H1 (cell line): ENCODE measurements around the gene NDUFA8. TPM values are rescaled to one million over a fixed set of nuclear protein-coding genes. Genes with fewer than 3 reads are reported as not detected.

Source experiments
- RFX5 ChIP-seq: IDR thresholded peaks from 2 replicates; pipeline ENCODE4 v1.6.1; 2011; ENCODE audit warnings: low read depth, low read length, improper control_type of control experiment, borderline replicate concordance
- RNF2 ChIP-seq: fragments of 200-900, 300-1000 bp; sonication (generic); IDR thresholded peaks from 2 replicates; pipeline ENCODE4 v1.7.1; 2016; ENCODE audit warnings: borderline replicate concordance, low read depth, mild to moderate bottlenecking, antibody characterized with exemption, low read length; ENCODE audit not compliant: poor library complexity, severe bottlenecking; ENCODE audit errors: missing control alignments
- polyA plus RNA-seq, 7 experiments: library from polyadenylated mRNA; depleted of rRNA in 3 of 7; stranded (reverse) in 5 of 7; unstranded in 2 of 7; fragments of >200 nt in 5 of 7; fragments of 200-250 nt in 2 of 7; gene quantifications; 1 replicate in 5 of 7; 2 replicates in 1 of 7; 4 replicates in 1 of 7; pipeline versions ENCODE4 v1.2.1 to v1.2.3, GENCODE V29; 2011 to 2013; ENCODE audit warnings: missing spikeins in 2 of 7, mixed read lengths in 2 of 7
- total RNA-seq: library from RNA; stranded (reverse); fragmentation: NEBNext Ultra II Directional; extraction: Animal tissue kit (Norgen Biotek cat#: 25700); gene quantifications from 2 replicates; pipeline ENCODE4 v1.2.1, GENCODE V29; 2021

NDUFA8 gene
- total and polyA plus RNA-seq, 2 of the 8 experiments (the other 6 are each of a cell fraction or from before 2014, with no cell fraction given) = 61.0 to 73.8 TPM

GRCh38 chr9:122106576-122106975 lies 53.0 kb downstream of the NDUFA8 start (continued):
- TF ChIP-seq RNF2 (no peak), RFX5 (no peak)
